ENCODE measurements around the gene ACSS1.

The ACSS1 gene

DNA sequence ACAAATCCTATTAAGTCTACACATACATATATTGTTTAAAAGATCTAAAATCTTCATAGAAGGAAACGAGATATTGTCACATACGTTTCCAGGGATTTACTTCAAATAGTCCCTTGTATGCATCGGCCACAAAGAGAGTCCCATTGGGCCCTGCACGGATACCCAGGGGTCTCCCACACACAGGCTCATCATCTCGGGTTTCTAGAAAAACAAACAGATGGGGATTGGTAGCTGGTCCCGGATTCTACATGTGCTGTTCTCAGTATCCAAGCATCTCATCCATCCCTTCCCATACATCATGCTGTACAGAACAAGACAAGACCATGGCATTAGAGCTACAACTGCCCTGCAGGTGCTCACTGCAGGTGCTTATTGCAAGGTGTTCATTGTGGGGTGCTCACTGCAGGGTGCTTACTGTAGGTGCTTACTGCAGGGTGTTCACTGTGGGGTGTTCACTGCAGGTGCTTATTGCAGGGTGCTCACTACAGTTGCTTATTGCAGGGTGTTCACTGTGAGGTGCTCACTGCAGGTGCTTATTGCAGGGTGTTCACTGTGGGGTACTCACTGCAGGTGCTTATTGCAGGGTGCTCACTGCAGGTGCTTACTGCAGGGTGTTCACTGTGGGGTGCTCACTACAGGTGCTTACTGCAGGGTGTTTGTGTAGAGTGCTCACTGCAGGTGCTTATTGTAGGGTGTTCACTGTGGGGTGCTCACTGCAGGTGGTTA, 86.4 kb downstream of the ACSS1 start:
- no peak for DNase-seq (ENCODE audit: low read depth in 2 of 2)

DNA sequence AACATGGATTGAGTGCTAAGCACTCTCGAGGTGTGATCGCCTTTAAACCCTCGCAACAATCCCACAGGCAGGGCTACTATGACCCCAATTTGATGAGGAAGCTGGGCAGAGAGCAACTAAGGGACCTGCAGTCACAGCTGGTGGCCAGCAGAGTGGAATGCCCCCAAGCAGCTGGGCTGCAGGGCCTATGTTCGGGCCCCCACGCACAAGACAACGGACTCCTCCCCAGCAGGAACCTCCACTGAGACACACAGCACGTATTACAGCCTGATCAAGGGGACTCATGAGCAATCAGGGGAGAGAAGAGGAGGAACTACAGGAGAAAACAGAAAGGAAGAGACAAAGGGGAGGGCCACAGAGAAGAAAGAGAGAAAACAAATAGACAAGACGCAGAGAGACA, 87.2 kb downstream of the ACSS1 start:
- no peak for DNase-seq (ENCODE audit: low read depth in 2 of 2)

DNA sequence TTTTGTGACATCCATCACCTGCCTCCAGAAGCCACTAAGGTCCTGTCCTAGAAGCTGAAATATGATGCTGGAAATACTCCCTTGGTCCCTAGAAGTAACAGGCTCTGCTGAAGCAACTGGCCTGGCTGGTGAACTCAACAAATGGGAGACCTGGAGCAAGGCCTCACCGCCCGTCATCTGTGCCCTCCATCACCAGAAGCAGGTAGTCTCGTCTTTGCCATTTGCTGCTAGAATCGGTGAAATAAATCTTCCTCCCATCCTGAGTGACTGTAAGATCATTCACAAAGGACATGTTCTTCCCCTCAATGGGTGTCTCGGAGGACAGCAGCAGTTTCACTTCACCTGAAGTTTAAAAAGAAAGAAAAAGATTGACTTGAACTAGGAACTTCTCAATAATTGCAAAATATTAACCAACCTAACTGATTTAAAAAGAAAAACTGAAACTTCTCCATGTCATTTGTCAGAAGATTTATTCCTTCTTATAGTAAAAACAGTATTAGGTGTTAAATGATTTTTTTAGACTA, 87.8 kb downstream of the ACSS1 start:
- DNase-seq (ENCODE audit: low read depth in 2 of 2): no peak

DNA sequence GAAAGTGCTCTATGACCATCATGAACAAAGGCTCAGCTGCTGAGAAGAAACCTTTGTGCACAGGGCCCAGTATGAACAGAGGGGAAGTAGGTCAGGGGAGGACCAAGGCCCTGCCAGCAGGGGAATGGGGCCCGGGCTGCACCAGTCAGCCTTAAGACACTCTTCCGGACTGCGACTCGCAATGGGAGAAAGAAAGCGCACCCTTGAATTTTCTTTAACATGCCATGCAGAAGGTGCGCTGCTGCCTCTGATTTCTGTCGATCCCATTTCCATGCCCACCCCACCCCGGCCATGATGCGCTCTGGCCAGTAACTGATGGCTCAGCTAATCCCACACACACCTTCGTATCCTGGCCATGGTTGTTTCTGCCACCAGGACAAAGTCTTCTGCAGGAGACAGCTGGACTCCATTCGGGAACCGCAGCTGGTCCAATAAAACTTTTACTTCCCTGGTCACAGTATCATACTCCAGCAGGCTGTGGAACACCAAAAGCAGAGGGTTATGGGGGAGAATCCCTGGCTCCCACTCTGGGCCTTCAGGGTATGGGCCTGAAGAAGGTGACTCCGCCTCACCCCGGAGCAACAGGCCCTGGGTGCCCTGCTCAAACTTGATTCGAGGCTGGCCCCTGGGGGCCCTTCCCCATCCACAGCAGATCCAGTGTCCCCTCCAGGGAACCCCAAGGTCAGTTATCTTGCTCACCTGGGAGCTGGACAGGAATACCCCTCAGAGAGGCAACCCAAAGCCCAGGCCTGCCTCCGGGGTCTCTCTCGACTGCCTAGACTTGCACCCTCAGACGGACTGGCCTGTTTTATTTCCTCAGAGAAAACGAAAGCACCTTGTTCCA, 88.5 kb downstream of the ACSS1 start:
- no peak for DNase-seq (ENCODE audit: low read depth in 2 of 2)

DNA sequence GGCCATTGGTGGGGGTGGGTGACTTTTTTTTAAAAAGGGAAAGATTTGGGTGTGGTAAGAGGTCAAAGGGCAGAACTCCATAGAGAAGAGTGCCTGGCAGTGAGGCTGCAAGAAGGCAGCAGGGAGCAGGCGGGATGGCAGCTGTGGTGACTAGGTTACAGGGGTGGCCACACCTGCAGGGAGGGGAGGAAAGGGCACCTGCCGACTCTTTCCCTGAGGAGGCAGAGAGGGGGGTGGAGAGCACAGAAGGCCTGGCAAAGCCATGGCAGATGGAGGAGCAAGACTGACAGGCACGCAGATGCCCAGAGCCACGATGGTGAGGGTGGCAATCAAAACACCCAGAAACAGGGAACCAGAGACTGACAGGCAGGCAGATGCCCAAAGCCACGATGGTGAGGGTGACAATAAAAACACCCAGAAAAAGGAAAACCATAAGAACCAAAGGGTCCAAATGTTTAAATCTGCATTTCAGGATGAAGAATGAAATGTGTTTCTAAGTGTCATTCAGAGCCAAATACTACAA, 89.6 kb downstream of the ACSS1 start:
- no peak for DNase-seq (ENCODE audit: low read depth in 2 of 2)

DNA sequence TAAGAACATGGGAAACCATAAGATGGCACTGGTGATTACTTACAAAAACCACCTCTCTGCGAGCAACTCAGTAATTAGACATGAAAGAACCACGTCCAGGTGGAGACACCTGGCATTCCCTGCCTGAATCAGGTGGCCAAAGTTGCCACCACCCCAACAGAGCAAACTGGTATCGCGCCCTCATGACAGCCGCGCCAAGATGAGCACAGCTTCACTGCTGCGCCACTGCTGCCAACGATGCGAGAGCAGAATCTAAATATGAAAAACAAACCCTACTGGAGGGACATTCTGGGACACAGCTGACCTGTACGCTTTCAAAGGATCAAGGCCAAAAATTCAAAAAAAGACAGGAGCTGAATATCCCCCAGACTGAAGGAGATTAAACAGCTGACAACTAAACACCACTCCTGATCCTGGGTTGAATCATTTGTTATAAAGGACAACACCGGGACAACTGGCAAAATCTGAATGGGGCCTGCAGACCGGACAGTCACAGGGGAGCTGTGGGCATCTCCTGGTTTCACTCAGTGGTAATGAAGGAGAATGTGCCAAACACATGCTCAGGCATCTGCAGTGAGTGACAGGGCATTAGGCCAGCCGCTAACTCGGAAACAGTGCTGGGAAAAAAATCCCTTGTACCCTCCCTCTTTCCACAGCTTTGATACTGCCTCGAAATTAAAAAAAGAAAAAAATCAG, 91.5 kb downstream of the ACSS1 start:
- DNase-seq (ENCODE audit: low read depth in 2 of 2): no peak

DNA sequence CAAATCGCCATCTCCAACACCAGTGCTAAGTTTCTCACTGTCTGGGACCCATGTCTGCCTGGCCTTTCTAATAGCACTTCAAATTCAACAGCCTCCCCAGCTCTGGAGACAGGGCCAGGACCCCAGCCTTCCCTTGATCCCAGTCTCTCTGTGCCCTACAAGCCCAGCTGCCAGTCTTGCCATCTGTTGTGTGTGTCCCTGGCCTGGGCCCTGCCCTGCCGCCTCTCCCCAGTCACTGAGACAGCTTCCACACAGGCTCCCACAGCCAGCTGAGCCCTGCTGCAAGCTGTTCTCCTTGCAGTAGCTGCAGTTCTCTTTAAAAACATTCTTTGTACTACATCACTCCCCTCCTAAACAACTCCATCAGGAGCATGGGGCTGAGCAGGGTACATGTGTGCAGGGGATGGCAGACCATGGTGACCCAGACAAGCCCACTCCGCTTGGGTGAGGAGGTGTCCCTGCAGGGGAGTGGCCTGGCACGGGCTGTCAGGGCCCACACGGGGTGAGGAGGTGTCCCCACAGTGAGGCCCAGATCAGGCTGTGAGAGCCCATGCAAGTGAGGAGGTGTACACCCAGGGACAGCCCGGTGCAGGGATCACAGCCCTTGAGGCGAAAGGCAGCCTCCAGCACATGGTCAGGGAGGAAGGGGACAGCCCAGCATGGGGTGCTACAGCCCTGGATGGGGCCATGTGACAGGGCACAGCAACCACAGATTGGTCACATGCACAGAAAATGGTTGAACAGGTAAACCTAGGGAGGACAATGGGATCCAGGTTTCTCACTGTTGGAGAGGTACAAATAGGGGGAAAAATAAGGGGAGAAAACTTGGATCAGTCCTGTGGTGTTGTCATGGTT, 92.6 kb downstream of the ACSS1 start:
- no peak for DNase-seq (ENCODE audit: low read depth in 2 of 2)

DNA sequence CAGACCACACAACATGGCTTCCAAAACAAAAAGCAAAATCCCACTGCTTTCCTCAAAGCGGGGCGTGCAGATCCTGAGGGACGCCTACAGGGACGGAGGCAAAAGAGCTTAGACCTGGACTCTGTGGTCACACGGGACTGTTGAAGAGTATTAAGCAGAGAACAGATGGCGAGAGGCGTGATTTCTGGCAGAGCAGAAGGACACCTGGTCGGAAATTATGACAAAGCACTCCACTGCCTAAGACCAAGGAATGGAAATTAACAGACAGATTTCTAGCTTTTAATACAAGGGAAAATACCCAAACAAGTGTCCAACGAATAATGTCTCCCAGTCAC, 93.5 kb downstream of the ACSS1 start:
- no peak for DNase-seq (ENCODE audit: low read depth in 2 of 2)

DNA sequence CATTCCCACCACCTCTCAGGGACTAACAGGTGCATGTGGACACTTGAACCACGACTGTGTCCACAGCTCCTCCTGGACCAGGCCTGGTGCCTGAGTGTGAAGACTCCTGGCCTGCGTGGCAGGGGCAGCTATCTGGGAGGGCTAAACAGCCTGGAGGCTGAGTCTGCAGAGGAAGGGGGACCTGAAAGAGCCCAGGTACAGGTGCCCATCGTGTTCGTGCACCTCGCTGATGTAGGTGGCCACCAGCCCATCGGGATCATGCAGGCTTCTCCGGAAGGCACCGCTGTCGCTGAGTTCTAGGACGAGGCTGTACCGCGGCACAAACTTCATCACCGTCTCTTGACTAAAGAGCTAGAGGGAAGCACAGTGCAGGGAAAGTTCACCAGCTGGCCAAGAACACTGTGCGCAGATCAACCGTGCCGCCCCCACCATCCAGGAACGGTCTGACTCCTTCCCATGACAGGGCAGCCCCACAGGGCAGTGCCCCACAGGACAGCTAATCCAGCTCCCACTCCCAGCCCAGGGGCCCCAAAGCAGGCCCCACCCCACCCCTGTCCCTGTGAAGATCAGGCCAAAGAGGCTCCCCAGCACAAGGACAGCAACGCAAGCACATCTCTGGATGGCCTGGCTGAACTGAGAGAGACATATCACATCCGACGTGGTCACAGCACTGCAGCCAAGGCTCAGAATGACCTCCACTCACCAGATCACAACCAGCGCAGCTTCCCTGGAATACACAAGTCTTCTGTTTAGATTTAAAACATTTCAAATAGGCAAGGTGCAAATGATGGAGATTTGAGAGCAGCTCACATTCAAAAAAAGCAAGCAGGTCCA, 94.0 kb downstream of the ACSS1 start:
- no peak for DNase-seq (ENCODE audit: low read depth in 2 of 2)

DNA sequence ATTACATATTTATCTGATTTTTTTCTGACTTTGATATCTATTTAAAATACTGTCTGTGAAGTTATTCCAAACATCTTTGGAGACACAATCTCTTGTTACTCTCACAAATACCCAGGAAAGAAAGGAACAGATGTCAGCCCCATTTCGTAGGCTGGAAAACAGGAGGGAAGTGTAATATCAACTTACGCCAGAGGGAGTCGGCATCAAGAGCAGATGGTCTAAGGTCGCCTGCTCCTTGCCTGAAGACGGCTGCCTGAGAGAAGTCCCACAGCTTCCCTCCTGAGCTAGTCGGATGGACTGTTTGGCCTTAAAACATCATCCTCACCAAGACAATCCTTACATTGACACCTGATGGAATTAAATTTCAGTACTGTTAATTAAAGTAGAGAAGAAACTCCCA, 95.4 kb downstream of the ACSS1 start:
- DNase-seq (ENCODE audit: low read depth in 2 of 2): no peak

DNA sequence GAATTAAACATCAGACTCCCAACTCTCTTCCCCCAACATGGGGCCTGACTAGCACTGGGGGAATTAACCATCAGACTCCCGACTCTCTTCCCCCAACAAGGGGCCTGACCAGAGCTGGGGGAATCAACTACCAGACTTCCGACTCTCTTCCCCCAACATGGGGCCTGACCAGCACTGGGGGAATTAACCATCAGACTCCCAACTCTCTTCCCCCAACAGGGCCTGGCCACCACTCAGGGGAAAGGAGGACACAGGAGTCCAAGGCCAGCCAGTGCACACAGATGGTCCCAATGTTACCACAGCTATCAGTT, 95.8 kb downstream of the ACSS1 start:
- DNase-seq (ENCODE audit: low read depth in 2 of 2): no peak

DNA sequence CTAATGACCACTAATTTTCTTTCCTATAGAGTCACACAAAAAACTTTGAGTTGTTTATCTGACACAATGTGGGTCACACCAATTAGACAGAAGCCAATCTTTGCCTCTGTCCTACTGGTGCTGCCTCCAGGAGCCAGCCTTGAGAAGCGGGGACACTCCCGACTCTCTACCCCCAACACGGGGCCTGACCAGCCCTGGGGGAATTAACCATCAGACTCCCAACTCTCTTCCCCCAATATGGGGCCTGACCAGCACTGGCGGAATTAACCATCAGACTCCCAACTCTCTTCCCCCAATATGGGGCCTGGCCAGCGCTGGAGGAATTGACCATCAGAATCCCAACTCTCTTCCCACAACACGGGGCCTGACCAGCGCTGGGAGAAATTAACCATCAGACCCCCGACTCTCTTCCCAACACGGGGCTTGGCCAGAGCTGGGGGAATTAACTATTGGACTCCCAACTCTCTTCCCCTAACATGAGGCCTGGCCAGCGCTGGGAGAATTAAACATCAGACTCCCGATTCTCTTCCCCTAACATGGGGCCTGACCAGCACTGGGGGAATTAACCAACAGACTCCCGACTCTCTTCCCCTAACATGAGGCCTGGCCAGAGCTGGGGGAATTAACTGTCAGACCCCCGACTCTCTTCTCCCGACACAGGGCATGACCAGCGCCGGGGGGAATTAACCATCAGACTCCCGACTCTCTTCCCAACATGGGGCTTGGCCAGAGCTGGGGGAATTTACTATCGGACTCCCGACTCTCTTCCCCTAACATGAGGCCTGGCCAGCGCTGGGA, 96.4 kb downstream of the ACSS1 start:
- no peak for DNase-seq (ENCODE audit: low read depth in 2 of 2)

DNA sequence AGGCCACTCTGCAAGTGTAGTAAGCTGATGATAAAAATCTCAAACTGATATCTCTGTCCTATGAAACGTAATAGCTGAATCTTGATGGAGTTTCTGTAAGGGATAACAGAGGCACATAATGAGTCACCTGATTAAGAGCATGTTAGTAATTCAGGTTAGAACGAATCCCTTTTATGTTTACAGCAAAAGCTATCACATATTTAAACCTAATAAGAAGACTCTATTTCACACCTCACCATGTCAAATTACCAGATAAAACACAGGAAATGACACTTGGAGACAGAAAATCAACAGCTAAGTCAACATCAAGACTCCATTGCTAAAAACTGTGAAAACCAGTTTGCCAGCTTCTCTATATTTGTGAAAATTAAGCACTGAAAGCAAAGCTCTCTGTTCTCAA, 97.1 kb downstream of the ACSS1 start:
- DNase-seq (ENCODE audit: low read depth in 2 of 2): no peak

DNA sequence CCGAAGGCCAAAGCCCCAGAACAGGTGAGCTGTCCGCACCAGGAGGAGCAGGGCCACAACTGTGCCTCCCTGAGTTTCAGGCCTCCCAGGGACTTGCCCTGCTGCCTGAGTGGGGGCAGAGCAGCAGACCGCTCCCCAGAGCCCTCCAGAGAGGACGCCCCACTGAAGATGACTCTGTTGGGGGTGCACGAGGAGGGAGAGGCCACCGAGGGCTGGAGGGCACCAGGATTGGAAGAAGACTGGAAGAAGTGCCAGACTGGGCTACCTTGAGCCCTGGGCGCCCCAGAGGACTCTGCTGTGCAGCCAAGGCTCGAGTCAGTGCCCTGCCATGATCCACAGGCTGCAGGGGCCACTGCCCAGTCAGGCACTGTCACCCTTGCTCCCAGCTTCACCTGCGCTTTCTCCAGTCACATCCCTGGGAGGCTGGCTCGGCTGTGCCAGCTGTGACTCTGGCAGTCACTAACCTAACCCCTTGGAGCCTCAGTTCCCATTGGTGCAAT, 97.6 kb downstream of the ACSS1 start:
- DNase-seq (ENCODE audit: low read depth in 2 of 2): no peak

DNA sequence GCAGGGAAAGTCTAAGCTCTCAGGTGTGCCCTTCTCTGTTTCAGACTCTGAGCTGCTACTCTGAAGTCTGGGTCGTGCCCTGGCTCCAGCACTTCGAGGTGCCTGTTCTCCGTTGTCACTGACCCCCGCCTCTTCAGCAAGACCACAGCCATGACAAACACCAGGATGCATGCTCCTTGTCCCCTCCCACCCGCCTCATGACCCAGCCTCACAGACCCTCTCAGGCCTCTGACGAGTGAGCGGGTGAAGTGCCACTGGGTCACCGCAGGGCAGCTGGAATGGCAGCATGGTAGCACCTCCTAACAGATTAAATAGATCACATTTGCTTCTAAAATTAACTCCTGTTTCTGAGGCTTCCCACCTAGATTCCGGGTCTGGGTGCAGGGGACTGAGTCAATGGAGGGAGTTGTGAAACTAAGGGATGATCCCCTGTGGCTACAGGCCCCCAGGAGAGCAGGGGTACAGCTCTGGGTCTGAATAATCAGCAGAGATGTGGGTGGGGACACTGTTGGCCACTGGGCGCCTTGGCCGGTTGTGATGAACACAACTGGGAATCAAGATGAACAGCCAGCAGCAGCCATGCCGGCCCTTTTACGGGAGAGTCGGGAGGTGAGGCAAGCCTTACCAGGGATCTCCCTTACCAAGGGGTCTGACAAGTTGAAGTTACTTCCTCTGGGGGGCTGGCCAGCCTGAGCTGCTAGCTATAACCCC, 98.2 kb downstream of the ACSS1 start:
- no peak for DNase-seq (ENCODE audit: low read depth in 2 of 2)

DNA sequence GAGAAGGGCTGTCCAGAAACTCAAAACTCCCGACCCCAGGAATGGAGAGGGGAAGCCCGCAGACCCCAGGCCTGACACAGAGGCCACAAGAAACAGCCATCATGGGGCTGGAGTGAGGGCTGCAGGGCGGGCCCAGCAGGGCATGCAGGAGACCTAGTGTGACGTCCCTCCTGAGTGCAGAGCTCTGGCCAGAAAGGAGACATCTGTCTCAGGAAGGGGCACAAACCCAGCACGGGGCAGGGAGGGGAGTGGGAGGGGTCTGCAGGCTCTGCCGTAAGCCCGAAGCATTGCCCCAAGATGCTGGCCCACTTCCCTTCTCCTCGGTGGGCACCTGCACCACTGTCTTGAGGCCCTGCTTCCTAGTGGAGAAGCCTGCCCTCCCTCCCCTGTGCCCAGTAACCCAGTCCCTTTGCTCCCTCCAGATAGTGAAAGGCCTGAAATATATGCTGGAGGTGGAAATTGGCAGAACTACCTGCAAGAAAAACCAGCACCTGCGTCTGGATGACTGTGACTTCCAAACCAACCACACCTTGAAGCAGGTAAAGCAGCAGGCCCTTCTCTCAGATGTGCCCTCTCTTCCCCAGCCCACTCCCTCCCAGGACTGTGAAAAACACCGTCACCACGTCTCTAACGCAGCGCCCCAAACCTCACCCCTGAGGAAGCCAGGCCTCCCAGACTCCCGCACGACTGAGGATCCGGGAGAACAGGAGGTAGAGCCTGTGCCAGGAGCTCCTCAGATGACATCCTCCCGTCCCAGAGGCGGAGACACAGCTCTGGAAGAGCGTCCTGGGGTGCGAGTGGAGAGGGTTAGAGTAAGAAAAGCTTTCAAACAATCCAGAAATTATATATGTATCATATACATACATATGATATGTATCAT, 99.2 kb downstream of the ACSS1 start:
- DNase-seq (ENCODE audit: low read depth in 2 of 2): no peak

DNA sequence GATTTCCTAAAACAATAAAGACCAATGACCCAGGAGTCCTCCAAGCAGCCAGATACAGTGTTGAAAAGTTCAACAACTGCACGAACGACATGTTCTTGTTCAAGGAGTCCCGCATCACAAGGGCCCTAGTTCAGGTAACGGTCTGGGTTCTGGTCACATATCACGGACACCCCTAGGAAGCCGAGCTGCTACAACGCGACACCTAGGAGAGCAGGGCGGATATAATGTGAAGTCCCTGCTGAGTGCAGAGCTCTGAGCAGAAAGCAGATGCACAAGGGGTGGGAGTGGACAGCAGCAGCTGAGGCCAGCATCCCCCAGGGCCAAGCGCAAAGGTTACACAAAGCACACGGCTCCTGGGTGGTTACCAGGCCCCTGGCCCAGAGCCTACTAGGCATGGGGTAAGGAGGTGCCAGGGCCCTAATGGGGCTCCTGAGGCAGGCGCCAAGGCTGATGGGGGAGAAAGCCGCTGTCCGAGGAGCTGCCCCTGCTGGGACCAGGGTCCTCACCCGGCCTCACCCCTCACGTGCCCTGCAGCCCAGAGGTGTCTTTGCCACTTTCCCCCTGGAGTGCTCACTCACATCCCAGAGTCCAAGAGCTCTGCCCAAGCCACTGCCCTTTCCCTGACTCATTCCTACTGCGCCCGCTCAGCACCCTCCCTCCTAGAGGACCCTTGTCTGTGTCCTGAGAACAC, 100.5 kb downstream of the ACSS1 start:
- no peak for DNase-seq (ENCODE audit: low read depth in 2 of 2)
